Endometrial microvascular endothelial cells (primary cell): Measurements from ENCODE around the gene SLC11A2. TPM values are rescaled to one million over a fixed set of nuclear protein-coding genes. Genes with fewer than 3 reads are reported as not detected.
"Not testable (repeated sequence)": the region's sequence is repeated elsewhere in the genome, so short reads cannot be mapped to it uniquely, and the experiment has no call there.

ENCODE experiments used
- in situ Hi-C: cut with HindIII; loops from 2 replicates; pipeline ENCODE4 v1.10.0; 2017; ENCODE audit warnings: low sequenced_read_pairs, low pct_unique_long_range_greater_than_20kb; ENCODE audit errors: inconsistent ontology term
- total RNA-seq: library from RNA; depleted of rRNA; stranded (reverse); fragments of >200 nt; gene quantifications from one replicate; pipeline ENCODE4 v1.2.3, GENCODE V29; 2015; ENCODE audit errors: inconsistent ontology term

The SLC11A2 gene
- total RNA-seq, 1 donor from 2014 or later, result 22.5 TPM

- in situ Hi-C loops, result no loop called here
These were observed 2.6 kb upstream of the SLC11A2 start for GRCh38 chr12:51028813-51029150.

- in situ Hi-C loops, result no loop called here
These were observed 2.1 kb upstream of the SLC11A2 start for GRCh38 chr12:51028126-51028812.

- in situ Hi-C loops, result no loop called here
These were observed 1.2 kb upstream of the SLC11A2 start for GRCh38 chr12:51027342-51027835.

GRCh38 chr12:51025338-51025835 lies 797 bp downstream of the SLC11A2 start:
- in situ Hi-C loops, result no loop called here

- in situ Hi-C loops, result no loop called here
These were observed 2.4 kb downstream of the SLC11A2 start for GRCh38 chr12:51023625-51024382.

GRCh38 chr12:51021694-51022093 lies 4.5 kb downstream of the SLC11A2 start:
- in situ Hi-C loops, result no loop called here

- in situ Hi-C loops, result no loop called here
These were observed 5.6 kb downstream of the SLC11A2 start for GRCh38 chr12:51020448-51021182.

- in situ Hi-C loops, result no loop called here
These were observed 6.3 kb downstream of the SLC11A2 start for GRCh38 chr12:51019927-51020326.

- in situ Hi-C loops, result no loop called here
These were observed 7.2 kb downstream of the SLC11A2 start for GRCh38 chr12:51018956-51019355.

- in situ Hi-C loops, result no loop called here
These were observed 8.7 kb downstream of the SLC11A2 start for GRCh38 chr12:51017452-51017851.

GRCh38 chr12:51014467-51014866 lies 11.7 kb downstream of the SLC11A2 start:
- in situ Hi-C loops, result not testable (repeated sequence)

- in situ Hi-C loops, result no loop called here
These were observed 12.7 kb downstream of the SLC11A2 start for GRCh38 chr12:51013441-51013840.

- in situ Hi-C loops, result no loop called here
These were observed 13.5 kb downstream of the SLC11A2 start for GRCh38 chr12:51012570-51013236.

- in situ Hi-C loops, result no loop called here
These were observed 14.2 kb downstream of the SLC11A2 start for GRCh38 chr12:51011955-51012354.

- in situ Hi-C loops, result no loop called here
These were observed 17.1 kb downstream of the SLC11A2 start for GRCh38 chr12:51009056-51009440.

- in situ Hi-C loops, result no loop called here
These were observed 17.7 kb downstream of the SLC11A2 start for GRCh38 chr12:51008329-51009055.

- in situ Hi-C loops, result no loop called here
These were observed 20.5 kb downstream of the SLC11A2 start for GRCh38 chr12:51005671-51006070.

- in situ Hi-C loops, result no loop called here
These were observed 21.2 kb downstream of the SLC11A2 start for GRCh38 chr12:51005030-51005429.
